CD4-positive, alpha-beta T cell (primary cell): ENCODE results near the gene RANGAP1. TPM values are rescaled to one million over a fixed set of nuclear protein-coding genes. Genes with fewer than 3 reads are reported as not detected.

Source experiments
- ATAC-seq: fragments of 200-7000 bp; cut with Tn5 transposase; one replicate; pipeline ENCODE4 v1.10.0; 2022; ENCODE audit warnings: mild to moderate bottlenecking; ENCODE audit not compliant: poor library complexity
- CTCF ChIA-PET: fragments of 350-600 bp; sonication (Branson Sonifier 250); formaldehyde crosslinking; loops from one replicate; lab custom pipeline; 2021; ENCODE audit warnings: antibody characterized with exemption, inconsistent platforms; lab: Charles Lee
- POLR2A ChIA-PET: fragments of 350-600 bp; sonication (Branson Sonifier 250); formaldehyde crosslinking; loops from one replicate; lab custom pipeline; 2021; ENCODE audit warnings: antibody characterized with exemption, inconsistent platforms; lab: Charles Lee
- DNase-seq, 14 experiments: peaks; one replicate each; pipeline ENCODE4 v3.0.0-alpha.2; 2013 to 2020; ENCODE audit warnings: mixed read lengths in 2 of 14
- H3K27ac ChIP-seq, 2 donors: one replicate each; pipeline versions ENCODE4 v1.5.1 to v1.7.0; 2013; ENCODE audit warnings: low read length in 2 of 2, low read depth in 1 of 2, mild to moderate bottlenecking in 1 of 2
- H3K27me3 ChIP-seq, 2 experiments: 1 replicate in 1 of 2; 2 replicates in 1 of 2; pipeline versions ENCODE4 v1.6.1 to v1.7.0; 2013; ENCODE audit warnings: low read length in 2 of 2, control low read depth in 1 of 2, mild to moderate bottlenecking in 1 of 2, moderate library complexity in 1 of 2; ENCODE audit not compliant: insufficient read depth in 2 of 2, control insufficient read depth in 1 of 2
- H3K36me3 ChIP-seq: one replicate; pipeline ENCODE4 v1.6.1; 2013; ENCODE audit warnings: low read length, control low read depth; ENCODE audit not compliant: insufficient read depth
- H3K4me1 ChIP-seq: one replicate; pipeline ENCODE4 v1.6.1; 2013; ENCODE audit warnings: low read length, control low read depth; ENCODE audit not compliant: insufficient read depth
- H3K4me3 ChIP-seq: one replicate; pipeline ENCODE4 v1.5.1; 2013; ENCODE audit warnings: mild to moderate bottlenecking, low read length, moderate library complexity
- H3K9me3 ChIP-seq, 2 experiments: 1 replicate in 1 of 2; 2 replicates in 1 of 2; pipeline versions ENCODE4 v1.6.1 to v1.7.0; 2013; ENCODE audit warnings: low read length in 2 of 2, mild to moderate bottlenecking in 2 of 2, control low read depth in 1 of 2, moderate library complexity in 1 of 2; ENCODE audit not compliant: control insufficient read depth in 1 of 2, insufficient read depth in 1 of 2
- H3K27ac Mint-ChIP-seq: one replicate; pipeline ENCODE4 v1.8.0; 2020; ENCODE audit warnings: mixed read lengths
- H3K27me3 Mint-ChIP-seq: one replicate; pipeline ENCODE4 v1.8.0; 2021; ENCODE audit warnings: mixed read lengths
- H3K36me3 Mint-ChIP-seq: one replicate; pipeline ENCODE4 v1.8.0; 2021; ENCODE audit warnings: low read depth, mixed read lengths
- H3K4me1 Mint-ChIP-seq: one replicate; pipeline ENCODE4 v1.8.0; 2021; ENCODE audit warnings: low read depth, mixed read lengths
- H3K4me3 Mint-ChIP-seq: one replicate; pipeline ENCODE4 v1.8.0; 2020; ENCODE audit warnings: mild to moderate bottlenecking, mixed read lengths
- H3K9me3 Mint-ChIP-seq: one replicate; pipeline ENCODE4 v1.8.0; 2020; ENCODE audit warnings: mixed read lengths
- intact Hi-C, 2 experiments: fragments of 100-400 bp; cut with DNase I in 1 of 2; cut with micrococcal nuclease in 1 of 2; formaldehyde crosslinking; loops; one replicate each; pipeline versions ENCODE4 v1.15.1 to v1.9.0; 2023 to 2025; cut with DNase I, micrococcal nuclease
- total RNA-seq, 174 experiments: library from RNA in 2 of 174; stranded (reverse) in 2 of 174; gene quantifications; one replicate each; pipeline ENCODE4 v1.2.3 and lab custom pipeline; 2021 to 2026
- TF ChIP-seq, protein P1 (sequence below): fragments of 200-600 bp; IDR thresholded peaks from one replicate; pipeline ENCODE4 v1.8.0; 2022; ENCODE audit warnings: antibody characterized with exemption, mild to moderate bottlenecking

RANGAP1 gene
- total RNA-seq, 2 experiments from 2014 or later = 163 to 172 TPM

DNA sequence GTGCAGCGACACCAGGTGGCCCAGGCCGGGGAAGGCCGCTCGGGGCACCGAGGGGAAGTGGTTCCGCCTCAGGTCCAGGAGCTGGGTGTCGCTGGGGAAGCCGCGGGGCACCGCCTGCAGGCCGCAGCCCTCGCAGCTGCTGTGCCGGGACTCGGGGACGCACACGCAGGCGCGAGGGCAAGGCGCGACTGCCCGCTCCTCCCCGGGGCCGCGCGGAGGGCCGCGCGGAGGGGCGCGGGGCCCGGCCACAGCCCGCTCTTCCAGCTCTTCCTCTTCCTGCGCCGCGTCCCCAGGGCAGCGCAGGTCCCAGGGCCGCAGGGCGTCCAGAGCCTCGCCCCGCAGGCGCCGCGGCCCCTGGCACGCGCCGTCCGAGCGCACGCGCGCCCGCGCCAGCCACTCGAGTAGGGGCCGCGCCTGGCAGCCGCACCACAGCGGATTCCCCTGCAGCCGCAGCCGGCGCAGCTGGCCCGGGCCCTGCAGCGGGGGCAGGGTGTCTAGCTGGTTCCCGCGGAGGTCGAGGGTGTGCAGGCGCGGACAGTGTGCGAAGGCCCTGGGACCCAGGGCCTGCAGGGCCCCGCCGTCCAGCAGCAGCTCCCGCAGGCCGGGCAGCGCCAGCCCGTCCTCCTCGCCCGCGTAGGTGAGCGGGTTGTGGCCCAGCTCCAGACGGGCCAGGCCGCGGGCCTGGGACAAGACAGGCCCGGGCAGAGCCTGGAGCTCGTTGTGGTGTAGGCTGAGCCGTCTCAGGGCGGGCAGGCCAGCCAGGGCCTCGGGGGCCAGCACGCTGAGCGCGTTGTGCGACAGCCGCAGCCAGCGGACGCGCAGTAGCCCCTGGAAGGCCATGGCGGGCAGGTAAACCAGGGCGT, 48.0 kb downstream of the RANGAP1 start:
- ChIA-PET CTCF (interaction anchor here (0.5 to 1.9 kb wide), 25 partner anchors 11 to 698 kb away, joined by 3 to 49 read pairs (median 5); partner anchors contain the start of genes EP300, L3MBTL2, RANGAP1 and ZC3H7B), POLR2A (interaction anchor here (0.5 to 2.4 kb wide), 22 partner anchors 15 to 1074 kb away, joined by 3 to 39 read pairs (median 4); partner anchors contain the start of genes EP300, L3MBTL2, PHF5A and RANGAP1)
- intact Hi-C loops = loop anchor here (1.0 to 10.0 kb wide), 3 partner anchors 36 to 316 kb away; no protein-coding TSS in a partner anchor
- H3K36me3 Mint-ChIP-seq = no peaks in the 10 kb centered on the region
- H3K27ac Mint-ChIP-seq = no peak overlapping the region
- Histone ChIP-seq H3K27me3 (no peaks in the 10 kb centered on the region), H3K4me3 (peak overlapping the region; percentile 44), H3K36me3 (no peaks in the 10 kb centered on the region), H3K27ac (no peak overlapping the region), H3K9me3 (no peaks in the 10 kb centered on the region), H3K4me1 (peaks cover 16% of the 10 kb centered on the region)
- H3K9me3 Mint-ChIP-seq = no peaks in the 10 kb centered on the region
- peak overlapping the region; percentile 73 for H3K4me3 Mint-ChIP-seq
- peak; percentile 96 for ATAC-seq
- TF ChIP-seq, protein P1, sequence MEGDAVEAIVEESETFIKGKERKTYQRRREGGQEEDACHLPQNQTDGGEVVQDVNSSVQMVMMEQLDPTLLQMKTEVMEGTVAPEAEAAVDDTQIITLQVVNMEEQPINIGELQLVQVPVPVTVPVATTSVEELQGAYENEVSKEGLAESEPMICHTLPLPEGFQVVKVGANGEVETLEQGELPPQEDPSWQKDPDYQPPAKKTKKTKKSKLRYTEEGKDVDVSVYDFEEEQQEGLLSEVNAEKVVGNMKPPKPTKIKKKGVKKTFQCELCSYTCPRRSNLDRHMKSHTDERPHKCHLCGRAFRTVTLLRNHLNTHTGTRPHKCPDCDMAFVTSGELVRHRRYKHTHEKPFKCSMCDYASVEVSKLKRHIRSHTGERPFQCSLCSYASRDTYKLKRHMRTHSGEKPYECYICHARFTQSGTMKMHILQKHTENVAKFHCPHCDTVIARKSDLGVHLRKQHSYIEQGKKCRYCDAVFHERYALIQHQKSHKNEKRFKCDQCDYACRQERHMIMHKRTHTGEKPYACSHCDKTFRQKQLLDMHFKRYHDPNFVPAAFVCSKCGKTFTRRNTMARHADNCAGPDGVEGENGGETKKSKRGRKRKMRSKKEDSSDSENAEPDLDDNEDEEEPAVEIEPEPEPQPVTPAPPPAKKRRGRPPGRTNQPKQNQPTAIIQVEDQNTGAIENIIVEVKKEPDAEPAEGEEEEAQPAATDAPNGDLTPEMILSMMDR = no peak
- H3K27me3 Mint-ChIP-seq = no peaks in the 10 kb centered on the region
- peaks cover 5% of the 10 kb centered on the region for H3K4me1 Mint-ChIP-seq
- DNase-seq = peak; percentile 74 to 92 (median 84)

DNA sequence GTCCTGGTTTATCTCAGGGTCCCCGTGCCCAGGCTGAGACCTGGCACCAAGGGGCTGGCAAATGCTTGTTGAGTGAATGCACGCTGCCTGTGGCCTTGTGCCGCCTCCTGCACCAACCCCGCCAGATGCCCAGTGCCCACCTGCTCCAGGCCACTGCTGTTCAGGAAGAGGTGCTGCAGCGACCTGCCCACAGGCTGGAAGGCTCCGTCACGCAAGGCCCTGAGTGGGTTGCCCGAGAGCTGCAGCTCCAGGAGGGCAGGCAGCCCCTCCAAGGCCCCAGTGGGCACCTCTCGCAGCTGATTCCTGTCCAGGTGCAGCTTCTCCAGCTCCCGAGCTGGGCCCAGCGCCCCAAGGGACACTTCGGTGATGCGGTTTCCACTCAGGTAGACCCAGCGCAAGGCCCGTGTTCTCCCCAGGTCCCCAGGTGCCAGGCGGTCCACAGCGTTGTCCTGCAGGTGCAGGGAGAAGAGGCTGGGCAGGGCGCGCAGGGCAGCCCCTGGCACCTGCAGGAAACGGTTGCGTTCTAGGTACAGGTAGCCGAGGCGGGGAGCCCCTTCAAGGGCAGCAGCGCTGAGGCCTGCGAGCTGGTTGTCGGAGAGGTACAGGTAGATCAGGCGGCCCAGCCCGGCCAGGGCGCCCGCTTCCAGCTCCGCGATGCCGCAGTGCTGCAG, 48.8 kb downstream of the RANGAP1 start:
- H3K4me3 ChIP-seq = peak overlapping the region; percentile 44
- H3K27ac Mint-ChIP-seq = no peak overlapping the region

More for the DNA sequence above, 48.8 kb downstream of the RANGAP1 start:
- DNase-seq (no peak), ATAC-seq (no peak)
- ChIA-PET CTCF (interaction anchor here (0.5 to 1.9 kb wide), 25 partner anchors 10 to 697 kb away, joined by 3 to 49 read pairs (median 5); partner anchors contain the start of genes EP300, L3MBTL2, RANGAP1 and ZC3H7B), POLR2A (interaction anchor here (0.6 to 2.4 kb wide), 19 partner anchors 16 to 452 kb away, joined by 3 to 39 read pairs (median 4); partner anchors contain the start of genes EP300, L3MBTL2, PHF5A and RANGAP1)
- TF ChIP-seq, protein P1 = peak; percentile 69
- H3K4me1 ChIP-seq = peaks cover 16% of the 10 kb centered on the region
- no peaks in the 10 kb centered on the region for H3K27me3 ChIP-seq
- intact Hi-C loops = loop anchor here (1.0 to 10.0 kb wide), 3 partner anchors 35 to 315 kb away; no protein-coding TSS in a partner anchor
- Mint-ChIP-seq H3K4me1 (peaks cover 5% of the 10 kb centered on the region), H3K36me3 (no peaks in the 10 kb centered on the region), H3K9me3 (no peaks in the 10 kb centered on the region), H3K4me3 (peak overlapping the region; percentile 73), H3K27me3 (no peaks in the 10 kb centered on the region)
- no peaks in the 10 kb centered on the region for H3K36me3 ChIP-seq
- H3K9me3 ChIP-seq = no peaks in the 10 kb centered on the region
- H3K27ac ChIP-seq = no peak overlapping the region
